ENCODE data around the gene SH3GLB2.
A peak's percentile ranks its signal among the peaks of the same experiment; 100 is the strongest.

The SH3GLB2 gene

DNA sequence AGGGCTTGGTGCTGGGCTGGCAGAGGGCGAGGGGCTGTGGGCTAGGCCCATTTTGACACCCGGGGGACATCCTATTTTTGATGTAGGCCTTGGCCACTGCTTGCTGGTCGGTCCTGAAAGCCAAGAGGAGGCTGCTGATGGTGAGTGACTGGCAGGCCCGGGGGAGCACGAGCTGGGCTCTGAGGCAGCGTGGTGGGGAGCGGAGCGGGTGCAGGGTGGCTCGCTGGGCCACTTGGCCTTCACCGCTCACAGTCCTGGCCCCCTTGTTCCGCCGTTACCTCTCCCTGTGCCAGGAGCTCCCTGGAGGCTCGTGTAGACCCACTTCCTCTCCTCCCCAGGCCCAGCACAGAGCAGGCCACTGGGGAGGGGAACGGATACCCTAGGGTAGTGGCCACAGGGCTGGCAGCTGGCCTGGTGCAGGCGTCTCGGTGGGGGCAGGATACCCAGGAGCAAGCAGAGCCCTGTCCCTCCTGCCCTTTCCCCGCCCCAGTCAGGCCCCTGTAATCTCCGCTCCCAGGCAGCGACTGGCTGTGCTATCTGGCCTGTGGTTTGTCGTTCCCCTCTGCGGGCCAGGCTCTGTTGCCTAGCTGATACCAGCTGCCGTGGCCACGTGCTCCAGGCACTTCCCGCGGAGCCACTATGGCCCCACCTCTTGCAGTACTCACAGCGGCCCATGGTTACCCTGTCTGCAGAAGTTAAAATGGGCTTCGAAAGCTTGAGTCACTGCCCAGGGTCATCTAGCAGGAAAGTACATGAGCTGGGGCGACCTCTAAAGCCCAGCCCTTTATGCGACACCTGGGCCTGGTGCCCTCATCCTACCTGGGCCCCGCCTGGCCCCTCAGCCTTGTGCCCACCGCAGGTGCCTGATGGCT, 41.1 kb upstream of the SH3GLB2 start:
- Histone ChIP-seq H3K36me3 (ENCODE audit: control insufficient read depth, insufficient read depth, low read length) (peaks cover 21% of the 10 kb centered on the region), H3K4me3 (replicated peaks; ENCODE audit: low read depth, low read length) (no peak overlapping the region), H3K27me3 (replicated peaks; ENCODE audit: control insufficient read depth, insufficient read depth, low read length) (no peaks in the 10 kb centered on the region)
- DNase-seq (ENCODE audit: extremely low read depth, insufficient read length) = peak; percentile 50
- TF ChIP-seq, protein P1, sequence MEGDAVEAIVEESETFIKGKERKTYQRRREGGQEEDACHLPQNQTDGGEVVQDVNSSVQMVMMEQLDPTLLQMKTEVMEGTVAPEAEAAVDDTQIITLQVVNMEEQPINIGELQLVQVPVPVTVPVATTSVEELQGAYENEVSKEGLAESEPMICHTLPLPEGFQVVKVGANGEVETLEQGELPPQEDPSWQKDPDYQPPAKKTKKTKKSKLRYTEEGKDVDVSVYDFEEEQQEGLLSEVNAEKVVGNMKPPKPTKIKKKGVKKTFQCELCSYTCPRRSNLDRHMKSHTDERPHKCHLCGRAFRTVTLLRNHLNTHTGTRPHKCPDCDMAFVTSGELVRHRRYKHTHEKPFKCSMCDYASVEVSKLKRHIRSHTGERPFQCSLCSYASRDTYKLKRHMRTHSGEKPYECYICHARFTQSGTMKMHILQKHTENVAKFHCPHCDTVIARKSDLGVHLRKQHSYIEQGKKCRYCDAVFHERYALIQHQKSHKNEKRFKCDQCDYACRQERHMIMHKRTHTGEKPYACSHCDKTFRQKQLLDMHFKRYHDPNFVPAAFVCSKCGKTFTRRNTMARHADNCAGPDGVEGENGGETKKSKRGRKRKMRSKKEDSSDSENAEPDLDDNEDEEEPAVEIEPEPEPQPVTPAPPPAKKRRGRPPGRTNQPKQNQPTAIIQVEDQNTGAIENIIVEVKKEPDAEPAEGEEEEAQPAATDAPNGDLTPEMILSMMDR (IDR thresholded peaks at IDR 0.05; ENCODE audit: insufficient read depth, low read length, poor library complexity, severe bottlenecking) = no peak

DNA sequence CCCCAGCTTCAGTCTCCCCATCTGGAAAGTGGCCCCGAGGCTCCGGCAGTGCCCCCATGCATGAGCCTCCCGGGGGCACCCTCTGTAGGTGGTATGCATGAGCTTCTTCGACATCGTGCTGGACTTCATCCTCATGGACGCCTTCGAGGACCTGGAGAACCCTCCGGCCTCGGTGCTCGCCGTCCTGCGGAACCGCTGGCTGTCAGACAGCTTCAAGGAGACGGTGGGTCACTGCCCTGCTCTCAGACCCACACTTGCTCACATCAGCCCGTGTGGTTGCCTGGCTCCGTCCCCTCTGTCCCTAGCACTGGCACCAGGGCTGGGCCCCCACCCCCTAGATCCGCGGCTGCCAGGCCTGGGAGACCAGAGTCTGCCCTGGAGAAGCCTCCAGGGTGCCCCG, 40.0 kb upstream of the SH3GLB2 start:
- no peak overlapping the region for H3K4me3 ChIP-seq (replicated peaks; ENCODE audit: low read depth, low read length)
- TF ChIP-seq, protein P1 (IDR thresholded peaks at IDR 0.05; ENCODE audit: insufficient read depth, low read length, poor library complexity, severe bottlenecking) = no peak
- no peaks in the 10 kb centered on the region for H3K27me3 ChIP-seq (replicated peaks; ENCODE audit: control insufficient read depth, insufficient read depth, low read length)
- no peak for DNase-seq (ENCODE audit: extremely low read depth, insufficient read length)
- H3K36me3 ChIP-seq (ENCODE audit: control insufficient read depth, insufficient read depth, low read length) = peaks cover 25% of the 10 kb centered on the region

DNA sequence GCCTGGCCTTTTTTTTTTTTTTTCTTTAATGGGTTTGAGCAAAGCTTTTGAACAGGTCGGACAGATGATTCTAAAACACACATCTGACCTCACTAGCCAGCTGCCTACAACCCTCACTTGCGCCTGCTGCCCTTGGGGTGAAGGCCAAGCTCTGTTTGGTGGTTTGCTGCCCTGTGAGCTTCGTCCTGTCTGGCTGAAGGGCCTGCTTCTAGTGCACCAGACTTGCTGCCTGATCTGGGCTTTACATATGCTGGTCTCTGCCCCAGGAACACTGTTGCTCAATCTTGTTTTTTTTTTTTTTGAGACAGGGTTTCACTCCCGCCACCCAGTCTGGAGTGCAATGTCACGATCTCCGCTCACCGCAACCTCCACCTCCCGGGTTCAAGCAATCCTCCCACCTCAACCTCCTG, 36.4 kb upstream of the SH3GLB2 start:
- H3K36me3 ChIP-seq (ENCODE audit: control insufficient read depth, insufficient read depth, low read length) = peaks cover 27% of the 10 kb centered on the region
- H3K4me3 ChIP-seq (replicated peaks; ENCODE audit: low read depth, low read length) = no peak overlapping the region
- no peak for DNase-seq (ENCODE audit: extremely low read depth, insufficient read length)
- H3K27me3 ChIP-seq (replicated peaks; ENCODE audit: control insufficient read depth, insufficient read depth, low read length) = no peaks in the 10 kb centered on the region
- TF ChIP-seq, protein P1 (IDR thresholded peaks at IDR 0.05; ENCODE audit: insufficient read depth, low read length, poor library complexity, severe bottlenecking) = no peak

DNA sequence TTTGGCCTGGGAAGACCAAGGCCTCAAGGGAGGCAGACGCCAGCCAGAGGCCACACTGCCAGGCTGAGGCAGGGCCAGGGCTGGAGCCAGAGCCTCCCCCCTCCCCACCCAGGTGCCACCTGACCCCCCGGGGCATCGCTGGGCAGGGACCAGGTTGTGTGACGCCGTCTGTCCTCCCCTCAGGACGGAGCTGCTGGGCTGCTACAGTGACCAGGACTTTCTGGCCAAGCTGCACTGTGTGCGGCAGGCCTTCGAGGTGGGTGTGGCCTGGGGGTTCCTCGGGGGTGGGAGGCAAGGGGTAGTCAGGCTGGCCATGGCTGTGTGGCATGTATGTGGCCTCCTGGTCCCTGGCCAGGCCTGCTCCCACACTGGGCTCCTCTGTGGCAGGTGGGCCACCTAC, 34.9 kb upstream of the SH3GLB2 start:
- Histone ChIP-seq H3K36me3 (ENCODE audit: control insufficient read depth, insufficient read depth, low read length) (peaks cover 28% of the 10 kb centered on the region), H3K27me3 (replicated peaks; ENCODE audit: control insufficient read depth, insufficient read depth, low read length) (no peaks in the 10 kb centered on the region), H3K4me3 (replicated peaks; ENCODE audit: low read depth, low read length) (no peak overlapping the region)
- DNase-seq (ENCODE audit: extremely low read depth, insufficient read length) = no peak
- TF ChIP-seq, protein P1 (IDR thresholded peaks at IDR 0.05; ENCODE audit: insufficient read depth, low read length, poor library complexity, severe bottlenecking) = no peak

DNA sequence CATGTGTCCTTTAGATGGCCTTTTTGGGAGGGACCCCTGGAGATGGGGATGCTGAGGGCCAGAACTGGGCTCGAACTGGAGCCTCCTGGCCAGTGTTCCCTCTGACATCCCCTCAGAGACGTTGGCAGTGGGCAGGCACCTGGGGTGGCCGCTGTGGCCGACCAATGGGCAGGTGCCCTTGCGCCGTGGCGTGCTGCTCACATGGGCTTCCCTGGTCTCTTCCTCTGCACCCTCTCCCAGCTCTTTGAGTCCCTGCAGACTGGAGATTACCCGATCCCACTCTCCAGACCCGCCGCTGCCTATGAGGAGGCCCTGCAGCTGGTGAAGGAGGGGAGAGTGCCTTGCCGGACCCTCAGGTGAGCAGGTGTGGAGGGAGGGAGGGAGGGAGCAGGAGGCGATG, 32.9 kb upstream of the SH3GLB2 start:
- DNase-seq (ENCODE audit: extremely low read depth, insufficient read length) = no peak
- no peak overlapping the region for H3K4me3 ChIP-seq (replicated peaks; ENCODE audit: low read depth, low read length)
- no peaks in the 10 kb centered on the region for H3K27me3 ChIP-seq (replicated peaks; ENCODE audit: control insufficient read depth, insufficient read depth, low read length)
- H3K36me3 ChIP-seq (ENCODE audit: control insufficient read depth, insufficient read depth, low read length) = peaks cover 21% of the 10 kb centered on the region
- TF ChIP-seq, protein P1 (IDR thresholded peaks at IDR 0.05; ENCODE audit: insufficient read depth, low read length, poor library complexity, severe bottlenecking) = no peak
